ENCODE data around the gene GDF9. TPM values are rescaled to one million over a fixed set of nuclear protein-coding genes. Genes with fewer than 3 reads are reported as not detected.
A peak's percentile ranks its signal among the peaks of the same experiment; 100 is the strongest.

Gene GDF9
- total RNA-seq, 4 donors from 2014 or later = 0.24 to 1.3 (median 0.31) TPM; not detected in 1

GRCh38 chr5:132821791-132822190 is 44.5 kb downstream of the GDF9 start:
- no peak for TF ChIP-seq CTCF (IDR thresholded peaks at IDR 0.05)
- ATAC-seq (ENCODE audit: low FRiP score) = no peak
- DNase-seq (ENCODE audit: low spot score) = no peak

GRCh38 chr5:132821350-132821749 is 44.9 kb downstream of the GDF9 start:
- DNase-seq (ENCODE audit: low spot score) (no peak), ATAC-seq (ENCODE audit: low FRiP score) (no peak)
- TF ChIP-seq CTCF (IDR thresholded peaks at IDR 0.05) = no peak

GRCh38 chr5:132820162-132820754 is 46.0 kb downstream of the GDF9 start:
- DNase-seq (ENCODE audit: low spot score) (peak; percentile 99), ATAC-seq (ENCODE audit: low FRiP score) (peak; percentile 80)
- peak in 2 of 3 donors; percentile 63 to 70 for TF ChIP-seq CTCF (IDR thresholded peaks at IDR 0.05)

- no peak for TF ChIP-seq CTCF (IDR thresholded peaks at IDR 0.05)
- no peak for ATAC-seq (ENCODE audit: low FRiP score)
- DNase-seq (ENCODE audit: low spot score) = no peak
Observed at GRCh38 chr5:132819468-132819867, 46.8 kb downstream of the GDF9 start.

- TF ChIP-seq CTCF (IDR thresholded peaks at IDR 0.05) = no peak
- ATAC-seq (ENCODE audit: low FRiP score) (no peak), DNase-seq (ENCODE audit: low spot score) (no peak)
Observed at GRCh38 chr5:132817011-132817410, 49.3 kb downstream of the GDF9 start.

- ATAC-seq (ENCODE audit: low FRiP score) (no peak), DNase-seq (ENCODE audit: low spot score) (no peak)
- TF ChIP-seq CTCF (IDR thresholded peaks at IDR 0.05) = no peak
Observed at GRCh38 chr5:132816554-132816953, 49.7 kb downstream of the GDF9 start.

- DNase-seq (ENCODE audit: low spot score) (no peak), ATAC-seq (ENCODE audit: low FRiP score) (no peak)
- TF ChIP-seq CTCF (IDR thresholded peaks at IDR 0.05) = no peak
Observed at GRCh38 chr5:132816083-132816482, 50.2 kb downstream of the GDF9 start.

Measured in omental fat pad (tissue), 4 donors.